Effector memory CD8-positive, alpha-beta T cell (primary cell): ENCODE measurements around the gene NSMF.

ENCODE experiments used
- ATAC-seq: fragments of 150-1000 bp; cut with Tn5 transposase; replicated peaks from 2 replicates; pipeline ENCODE4 v1.10.0; 2021; ENCODE audit warnings: mild to moderate bottlenecking, moderate library complexity
- DNase-seq, 3 experiments: peaks; one replicate each; pipeline ENCODE4 v3.0.0; 2021
- H3K27ac Mint-ChIP-seq, 2 donors: one replicate each; pipeline ENCODE4 v1.8.0; 2022; ENCODE audit warnings: mild to moderate bottlenecking in 2 of 2, mixed read lengths in 2 of 2, moderate library complexity in 2 of 2
- H3K27me3 Mint-ChIP-seq, 2 donors: one replicate each; pipeline ENCODE4 v1.8.0; 2022; ENCODE audit warnings: mixed read lengths in 2 of 2
- H3K36me3 Mint-ChIP-seq: one replicate; pipeline ENCODE4 v1.8.0; 2022; ENCODE audit warnings: mild to moderate bottlenecking, moderate library complexity, mixed read lengths; ENCODE audit not compliant: insufficient read depth
- H3K4me1 Mint-ChIP-seq, 2 donors: one replicate each; pipeline ENCODE4 v1.8.0; 2022; ENCODE audit warnings: low read depth in 2 of 2, mixed read lengths in 2 of 2
- H3K4me3 Mint-ChIP-seq, 2 donors: one replicate each; pipeline ENCODE4 v1.8.0; 2022; ENCODE audit warnings: mild to moderate bottlenecking in 2 of 2, mixed read lengths in 2 of 2, moderate library complexity in 2 of 2
- H3K9me3 Mint-ChIP-seq, 2 donors: one replicate each; pipeline ENCODE4 v1.8.0; 2022; ENCODE audit warnings: mixed read lengths in 2 of 2

NSMF gene

DNA sequence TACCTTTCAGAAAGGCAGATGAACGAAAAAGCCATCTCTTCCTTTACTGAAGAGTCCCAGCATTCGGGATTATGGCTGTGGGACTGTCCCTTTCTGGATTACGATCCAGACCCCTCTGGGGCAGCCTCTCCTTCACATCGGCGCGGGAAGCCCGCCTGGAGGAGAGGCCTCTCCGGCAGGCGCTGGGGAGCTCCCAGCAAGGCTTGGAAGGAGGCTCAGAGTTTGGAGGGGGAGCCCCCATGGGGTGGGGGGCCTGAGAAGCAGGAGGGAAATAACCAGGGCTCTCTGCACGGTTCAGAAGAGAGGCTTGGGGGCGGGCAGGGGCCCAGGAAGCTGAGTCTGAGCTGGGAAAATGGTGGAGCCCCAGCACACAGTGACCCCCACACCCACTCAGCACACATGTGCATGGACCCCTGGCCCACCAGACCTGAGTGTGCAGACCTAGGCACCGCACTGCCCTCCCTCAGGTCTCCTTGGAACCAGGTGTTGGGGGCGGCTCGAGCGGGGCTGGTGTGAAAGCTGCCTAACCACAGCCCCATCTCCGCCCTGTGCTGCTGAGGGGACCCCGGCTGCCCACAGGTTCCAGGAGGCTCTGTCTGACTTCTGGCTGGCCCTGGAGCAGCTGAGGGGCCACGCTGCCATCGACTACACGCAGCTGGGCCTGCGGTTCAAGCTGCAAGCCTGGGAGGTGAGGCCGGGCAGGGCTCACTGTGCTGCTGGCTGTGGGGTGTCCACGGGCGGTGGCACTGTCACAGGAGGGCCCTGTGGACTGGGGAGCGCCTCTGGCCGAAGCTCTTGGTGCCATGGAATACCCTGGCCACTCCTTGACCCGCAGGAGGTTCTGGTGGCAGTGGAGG lies 31.5 kb downstream of the NSMF start:
- H3K36me3 Mint-ChIP-seq: no peaks in the 10 kb centered on the region
- no peaks in the 10 kb centered on the region for H3K27me3 Mint-ChIP-seq
- H3K9me3 Mint-ChIP-seq: no peaks in the 10 kb centered on the region
- DNase-seq (no peak), ATAC-seq (no peak)
- H3K27ac Mint-ChIP-seq: no peak overlapping the region
- H3K4me1 Mint-ChIP-seq: no peaks in the 10 kb centered on the region
- H3K4me3 Mint-ChIP-seq: no peak overlapping the region

DNA sequence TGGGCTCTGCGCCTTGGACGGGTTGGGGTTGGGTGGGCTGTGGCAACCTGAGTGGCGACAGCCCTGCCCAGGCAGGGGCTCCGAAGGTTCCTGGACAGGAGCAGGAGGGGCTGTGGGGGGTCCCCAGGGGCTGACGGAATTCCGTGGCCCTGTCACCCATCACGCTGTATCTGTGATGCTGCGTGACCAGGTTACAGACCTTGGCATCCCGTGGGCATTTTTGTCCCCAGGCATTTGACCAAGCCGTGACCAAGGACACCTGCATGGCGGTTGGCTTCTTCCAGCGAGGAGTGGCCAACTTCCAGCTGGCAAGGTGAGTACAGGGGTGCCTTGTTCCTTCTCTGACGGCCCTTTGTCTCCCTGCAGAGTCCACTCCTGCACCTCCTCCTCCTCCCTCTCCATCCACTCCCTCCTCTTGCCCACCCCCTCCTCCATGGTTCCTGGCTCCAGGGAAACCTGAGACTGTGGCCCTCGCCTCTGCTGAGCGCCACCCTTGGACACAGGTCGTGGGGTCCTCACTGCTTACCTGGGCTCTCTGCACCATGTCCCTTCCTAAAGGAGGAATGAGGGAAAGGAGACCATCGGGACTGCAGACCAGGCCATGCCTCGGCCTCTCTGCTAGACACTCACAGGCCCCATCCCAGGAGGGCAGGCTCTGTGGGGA lies 33.0 kb downstream of the NSMF start:
- no peak overlapping the region for H3K27ac Mint-ChIP-seq
- DNase-seq (no peak), ATAC-seq (no peak)
- no peaks in the 10 kb centered on the region for H3K27me3 Mint-ChIP-seq
- H3K9me3 Mint-ChIP-seq: no peaks in the 10 kb centered on the region
- H3K36me3 Mint-ChIP-seq: no peaks in the 10 kb centered on the region
- no peak overlapping the region for H3K4me3 Mint-ChIP-seq
- H3K4me1 Mint-ChIP-seq: peaks cover 0 to 3% of the 10 kb centered on the region in 2 donors

DNA sequence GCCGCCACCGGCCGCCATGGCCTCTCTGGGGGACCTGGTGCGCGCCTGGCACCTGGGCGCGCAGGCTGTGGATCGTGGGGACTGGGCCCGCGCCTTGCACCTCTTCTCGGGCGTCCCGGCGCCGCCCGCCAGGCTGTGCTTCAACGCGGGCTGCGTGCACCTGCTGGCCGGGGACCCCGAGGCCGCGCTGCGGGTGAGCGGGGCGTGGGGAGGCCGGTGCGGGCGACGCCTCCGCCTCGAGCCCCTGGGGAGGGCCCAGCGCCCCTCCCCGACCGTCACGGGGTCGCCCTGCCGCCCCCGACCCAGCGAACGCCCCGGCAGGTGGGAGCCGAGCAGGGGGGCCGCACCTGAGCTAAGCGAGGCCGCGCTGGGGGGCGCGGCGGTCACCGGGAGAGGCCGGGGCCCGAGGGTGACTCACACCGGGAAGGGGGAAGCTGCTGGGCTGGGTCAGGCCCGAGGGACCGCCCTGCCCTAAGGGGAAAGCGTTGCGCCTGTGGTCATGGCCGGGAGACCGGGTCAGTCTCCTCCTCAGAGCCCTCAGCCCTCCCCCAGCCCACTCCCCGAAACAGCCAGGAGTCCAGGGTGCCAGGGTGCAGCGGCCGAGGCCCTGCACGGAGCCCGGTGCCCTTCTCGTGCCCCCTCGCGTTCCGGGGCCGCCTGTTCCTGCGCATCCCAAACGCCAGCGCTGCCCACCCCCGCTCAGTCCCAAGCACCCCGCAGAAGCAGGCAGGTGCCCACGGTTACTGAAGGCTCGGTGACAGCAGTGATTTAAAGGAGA lies 35.4 kb downstream of the NSMF start:
- Mint-ChIP-seq H3K36me3 (no peaks in the 10 kb centered on the region), H3K27me3 (no peaks in the 10 kb centered on the region), H3K27ac (no peak overlapping the region), H3K4me3 (peak overlapping the region; percentile 64 to 76), H3K4me1 (peaks cover 0 to 3% of the 10 kb centered on the region in 2 donors), H3K9me3 (no peaks in the 10 kb centered on the region)
- ATAC-seq: peak; percentile 56
- DNase-seq: no peak

DNA sequence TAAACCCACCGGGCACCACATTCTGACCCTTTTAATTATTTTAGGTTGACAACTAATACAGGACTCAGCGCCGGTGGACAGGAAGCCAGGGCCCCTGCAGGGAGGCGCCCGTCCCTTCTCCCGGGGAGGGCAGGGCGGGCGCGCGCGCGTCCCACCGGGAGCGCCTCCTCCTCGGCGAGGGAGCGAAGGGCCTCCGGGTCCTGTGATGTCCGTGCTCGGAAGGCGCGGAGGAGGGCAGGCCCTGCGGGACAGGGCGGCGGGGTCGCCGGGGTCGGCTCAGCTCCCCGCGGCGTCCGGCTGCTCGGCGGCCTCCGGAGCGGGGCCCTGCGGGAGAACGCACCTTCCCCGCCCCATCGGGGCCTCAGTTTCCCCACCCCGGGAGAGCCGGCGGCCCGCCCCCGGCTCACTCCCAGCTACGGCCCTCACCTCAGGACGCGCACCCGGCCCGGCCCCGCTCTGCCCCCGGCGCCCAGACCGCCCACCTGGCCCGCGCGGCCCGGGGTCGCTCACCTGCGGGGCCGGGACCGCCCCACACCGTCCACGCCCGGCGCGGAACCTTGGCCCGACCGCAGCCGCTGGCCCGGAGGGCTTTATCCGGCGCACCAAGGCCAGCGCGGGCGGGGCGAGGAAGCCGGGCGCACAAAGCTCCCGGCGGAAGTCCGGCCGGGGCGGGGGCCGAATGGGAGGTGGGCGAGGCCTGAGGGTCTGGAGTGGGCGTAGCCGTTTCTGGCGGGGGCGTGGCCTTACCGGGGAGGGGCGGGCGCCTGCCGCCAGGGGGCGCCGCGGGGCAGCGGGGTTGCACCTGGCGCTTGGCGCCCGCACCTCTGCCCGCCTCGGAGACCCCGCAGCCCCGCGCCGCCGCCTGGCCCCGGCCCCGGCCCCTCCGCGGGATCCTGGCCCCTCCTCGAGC lies 36.3 kb downstream of the NSMF start, which contains the start of the genes EXD3 and NOXA1:
Gene EXD3 (minus strand): TSS at position 559 of the 910 bp plus-strand sequence. CDS start 27,805 bp downstream, outside the sequence.
Gene NOXA1 (plus strand): TSS at position 790 of the 910 bp plus-strand sequence. CDS start 137 bp downstream, outside the sequence.
- peak; percentile 92 to 95 (median 93) for DNase-seq
- peaks cover 0 to 4% of the 10 kb centered on the region in 2 donors for H3K4me1 Mint-ChIP-seq
- H3K27me3 Mint-ChIP-seq: no peaks in the 10 kb centered on the region
- no peaks in the 10 kb centered on the region for H3K9me3 Mint-ChIP-seq
- peak within 1 kb of the TSS; percentile 76 to 77 for H3K4me3 Mint-ChIP-seq
- H3K36me3 Mint-ChIP-seq: no peaks in the 10 kb centered on the region
- peak; percentile 91 for ATAC-seq
- H3K27ac Mint-ChIP-seq: peak within 1 kb of the TSS in 1 of 2 donors; percentile 75

DNA sequence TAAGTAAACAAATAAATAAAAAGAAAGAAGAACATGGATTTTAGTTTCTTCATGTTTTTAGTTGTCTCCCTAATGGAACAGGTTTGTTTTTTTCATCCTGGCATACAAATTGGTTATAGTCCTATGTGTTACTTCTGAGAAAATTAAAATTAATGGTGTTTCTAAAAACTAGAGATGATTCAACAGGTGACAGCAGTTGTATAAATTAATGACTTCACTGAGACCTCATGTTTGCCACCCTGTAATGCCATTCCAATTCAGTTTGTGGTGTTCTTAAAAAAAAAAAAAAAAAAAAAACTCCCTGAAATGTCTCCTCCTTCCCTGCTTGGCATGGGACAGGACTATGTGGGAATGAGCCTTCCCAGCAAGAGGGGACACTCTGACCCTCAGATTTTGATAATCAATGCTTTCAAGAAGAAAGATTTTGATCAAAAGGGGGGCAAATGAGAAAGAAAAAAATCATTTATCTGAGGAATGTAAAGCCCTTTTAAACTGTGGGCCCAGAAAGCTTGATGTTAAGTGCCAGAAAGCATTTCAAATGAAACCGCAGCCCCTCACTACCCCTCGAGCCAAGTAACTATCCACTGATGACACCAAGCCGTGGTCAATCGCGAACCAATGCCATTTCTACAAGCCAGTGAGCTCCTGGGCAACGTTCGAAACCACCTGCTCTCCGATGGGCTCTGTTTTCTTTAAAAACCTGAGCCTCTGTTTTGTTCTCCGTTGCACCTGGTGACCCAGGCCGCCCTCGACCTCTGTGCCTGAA lies 37.1 kb downstream of the NSMF start:
- no peak for DNase-seq
- peak overlapping the region; percentile 76 to 77 for H3K4me3 Mint-ChIP-seq
- H3K4me1 Mint-ChIP-seq: peaks cover 0 to 5% of the 10 kb centered on the region in 2 donors
- H3K36me3 Mint-ChIP-seq: no peaks in the 10 kb centered on the region
- peak overlapping the region in 1 of 2 donors; percentile 26 for H3K27ac Mint-ChIP-seq
- no peaks in the 10 kb centered on the region for H3K27me3 Mint-ChIP-seq
- no peak for ATAC-seq
- no peaks in the 10 kb centered on the region for H3K9me3 Mint-ChIP-seq

DNA sequence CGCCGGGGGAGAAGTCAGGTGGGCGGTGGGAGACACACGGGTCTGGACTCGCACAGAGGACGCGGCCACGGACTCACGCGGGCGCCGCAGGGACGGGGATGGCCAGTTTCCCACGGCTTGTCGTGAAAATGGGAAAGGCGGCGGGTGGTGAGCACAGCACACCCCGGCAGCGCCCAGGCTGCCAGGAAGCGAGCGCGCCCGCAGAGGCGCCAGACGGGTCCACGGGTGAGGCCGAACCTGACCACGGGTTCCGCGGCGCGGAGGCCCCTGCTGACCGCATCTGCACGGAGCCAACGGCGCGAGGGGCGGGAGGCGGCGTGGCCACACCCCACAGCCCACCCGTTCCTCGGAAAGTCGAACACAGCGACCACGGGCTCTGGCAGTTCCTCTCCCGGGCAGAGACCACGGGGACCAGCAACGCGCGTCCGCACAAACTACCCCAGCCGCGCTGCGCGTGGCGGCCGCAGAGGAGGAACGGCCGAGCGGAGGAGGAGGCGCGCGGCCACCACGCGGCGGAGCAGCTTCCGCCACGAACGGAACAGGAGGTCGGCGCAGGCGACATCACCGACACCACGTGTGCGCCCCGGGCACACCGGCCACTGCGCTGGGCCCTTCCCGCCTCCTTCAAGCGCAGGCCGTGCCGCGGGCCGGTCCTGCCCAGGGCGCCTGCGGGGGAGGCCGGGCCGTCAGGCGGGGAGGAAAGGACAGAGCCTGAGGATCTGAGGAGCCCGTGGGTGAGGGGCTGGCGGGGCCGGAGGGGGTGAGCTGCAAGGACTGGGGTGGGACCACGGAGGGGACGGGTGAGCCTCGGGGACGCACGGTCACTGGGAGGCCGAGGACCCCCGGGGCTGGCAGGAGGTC lies 41.7 kb downstream of the NSMF start:
- H3K27me3 Mint-ChIP-seq: no peaks in the 10 kb centered on the region
- peak; percentile 75 for ATAC-seq
- H3K27ac Mint-ChIP-seq: no peak overlapping the region
- no peak for DNase-seq
- H3K4me3 Mint-ChIP-seq: peak overlapping the region; percentile 29 to 62
- peaks cover 7 to 11% of the 10 kb centered on the region in 2 donors for H3K4me1 Mint-ChIP-seq
- no peaks in the 10 kb centered on the region for H3K9me3 Mint-ChIP-seq
- H3K36me3 Mint-ChIP-seq: no peaks in the 10 kb centered on the region

DNA sequence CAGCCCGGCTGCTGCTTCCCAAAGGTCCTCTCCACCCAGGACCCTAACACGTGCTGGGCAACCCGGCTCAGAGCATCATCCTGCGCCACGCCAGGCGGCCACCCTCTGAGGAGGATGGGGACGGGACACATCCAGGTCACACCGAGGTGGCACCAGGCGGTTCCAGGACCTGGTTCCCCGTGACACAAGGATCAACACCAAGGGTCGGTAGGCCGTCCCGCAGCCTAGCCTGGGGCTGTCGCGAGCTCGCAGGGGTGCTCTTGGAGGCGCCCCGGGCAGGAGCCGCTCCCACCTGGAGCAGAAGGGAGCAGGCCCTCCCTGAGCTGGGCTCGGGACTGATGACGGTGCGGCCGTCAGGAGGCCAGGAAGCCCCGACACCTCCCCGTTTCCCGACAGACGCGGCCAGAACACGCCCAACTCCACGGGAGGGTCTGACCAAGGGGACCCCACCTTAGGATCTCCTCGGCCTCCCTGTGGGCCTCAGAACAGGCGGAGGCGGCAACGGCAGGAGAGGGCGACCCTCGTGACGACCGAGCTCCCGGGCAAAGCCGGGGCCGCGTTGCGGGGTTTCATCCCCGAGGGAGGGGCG lies 42.5 kb downstream of the NSMF start:
- Mint-ChIP-seq H3K27me3 (no peaks in the 10 kb centered on the region), H3K27ac (no peak overlapping the region), H3K4me3 (peak overlapping the region in 1 of 2 donors; percentile 62), H3K9me3 (no peaks in the 10 kb centered on the region), H3K4me1 (peaks cover 9 to 10% of the 10 kb centered on the region in 2 donors), H3K36me3 (no peaks in the 10 kb centered on the region)
- DNase-seq (no peak), ATAC-seq (no peak)

DNA sequence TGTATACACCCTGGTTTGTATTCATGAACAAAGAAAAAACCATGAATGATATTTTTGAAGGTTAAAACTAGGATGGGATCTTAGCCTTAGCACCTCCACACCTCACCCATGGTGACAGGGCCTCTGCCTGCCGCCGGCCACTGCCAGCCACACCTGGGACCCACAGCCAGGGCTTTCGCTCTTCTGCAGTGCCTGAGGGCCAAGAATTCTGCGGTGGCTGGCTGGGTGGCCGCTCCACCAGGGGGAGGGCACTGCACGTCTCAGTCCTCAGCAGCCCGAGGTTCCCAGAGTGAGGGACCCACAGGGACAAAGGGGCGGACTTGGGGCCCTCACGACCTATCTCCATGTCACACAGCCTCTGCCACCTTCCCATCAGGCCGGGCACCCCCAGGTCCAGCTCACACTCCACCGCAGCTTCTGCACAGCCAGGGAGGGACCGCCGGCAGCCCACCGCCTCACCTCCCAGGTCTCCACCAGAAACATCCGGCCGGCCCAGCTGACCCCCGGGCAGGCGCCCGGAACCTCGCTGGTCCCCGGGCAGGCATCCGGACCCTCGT lies 43.0 kb downstream of the NSMF start:
- no peaks in the 10 kb centered on the region for H3K36me3 Mint-ChIP-seq
- no peak for ATAC-seq
- H3K9me3 Mint-ChIP-seq: no peaks in the 10 kb centered on the region
- no peaks in the 10 kb centered on the region for H3K27me3 Mint-ChIP-seq
- no peak for DNase-seq
- H3K27ac Mint-ChIP-seq: no peak overlapping the region
- peaks cover 9 to 10% of the 10 kb centered on the region in 2 donors for H3K4me1 Mint-ChIP-seq
- no peak overlapping the region for H3K4me3 Mint-ChIP-seq

DNA sequence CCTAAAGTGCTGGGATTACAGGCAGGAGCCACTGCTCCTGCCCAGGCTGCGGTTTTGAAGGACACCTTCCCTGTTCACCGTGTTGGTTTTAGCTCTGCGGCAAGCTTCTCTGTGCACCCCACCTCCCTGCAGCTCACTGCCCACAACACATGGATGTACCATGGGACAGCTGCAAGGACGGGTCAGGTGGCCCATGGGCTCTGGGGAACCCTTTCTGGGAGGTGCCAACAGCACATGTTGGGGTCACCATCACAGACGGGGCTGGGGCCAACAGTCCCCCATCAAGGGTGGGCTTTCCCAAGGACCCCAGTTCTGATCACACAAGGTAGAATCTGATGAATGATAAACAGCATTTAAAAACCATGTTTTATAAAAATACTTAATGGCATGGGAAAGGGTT lies 43.7 kb downstream of the NSMF start:
- Mint-ChIP-seq H3K4me3 (no peak overlapping the region), H3K36me3 (no peaks in the 10 kb centered on the region), H3K27ac (no peak overlapping the region), H3K9me3 (no peaks in the 10 kb centered on the region), H3K27me3 (no peaks in the 10 kb centered on the region), H3K4me1 (peaks cover 9 to 11% of the 10 kb centered on the region in 2 donors)
- ATAC-seq (no peak), DNase-seq (no peak)

DNA sequence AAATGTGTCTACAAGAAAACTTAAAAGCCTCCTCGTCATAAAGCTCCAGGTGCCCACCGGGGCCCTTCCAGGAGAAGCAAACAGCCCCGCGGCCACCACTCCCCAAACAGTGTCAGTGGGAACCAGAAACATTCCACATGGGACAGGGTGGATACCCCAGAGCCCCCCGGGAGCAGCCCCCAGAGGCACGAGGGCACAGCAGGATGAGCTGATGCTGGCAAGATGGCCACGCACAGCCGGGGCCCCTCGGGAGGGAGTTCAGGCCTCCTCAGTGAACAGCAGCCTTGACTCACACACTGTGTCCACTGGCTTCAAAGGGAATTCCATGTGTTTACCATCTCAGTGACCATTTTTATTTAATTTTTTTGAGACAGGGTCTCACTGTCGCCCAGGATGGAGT lies 46.7 kb downstream of the NSMF start:
- Mint-ChIP-seq H3K27ac (no peak overlapping the region), H3K27me3 (no peaks in the 10 kb centered on the region), H3K36me3 (no peaks in the 10 kb centered on the region), H3K9me3 (no peaks in the 10 kb centered on the region), H3K4me3 (no peak overlapping the region), H3K4me1 (peaks cover 9 to 10% of the 10 kb centered on the region in 2 donors)
- ATAC-seq (no peak), DNase-seq (no peak)
